Putamen (tissue), 1 donor: Measurements from ENCODE around the gene TMEM151B.

Experiments used
- DNase-seq: peaks from one replicate; pipeline ENCODE4 v3.0.0-alpha.2; 2016; ENCODE audit warnings: low spot score

The TMEM151B gene

DNA sequence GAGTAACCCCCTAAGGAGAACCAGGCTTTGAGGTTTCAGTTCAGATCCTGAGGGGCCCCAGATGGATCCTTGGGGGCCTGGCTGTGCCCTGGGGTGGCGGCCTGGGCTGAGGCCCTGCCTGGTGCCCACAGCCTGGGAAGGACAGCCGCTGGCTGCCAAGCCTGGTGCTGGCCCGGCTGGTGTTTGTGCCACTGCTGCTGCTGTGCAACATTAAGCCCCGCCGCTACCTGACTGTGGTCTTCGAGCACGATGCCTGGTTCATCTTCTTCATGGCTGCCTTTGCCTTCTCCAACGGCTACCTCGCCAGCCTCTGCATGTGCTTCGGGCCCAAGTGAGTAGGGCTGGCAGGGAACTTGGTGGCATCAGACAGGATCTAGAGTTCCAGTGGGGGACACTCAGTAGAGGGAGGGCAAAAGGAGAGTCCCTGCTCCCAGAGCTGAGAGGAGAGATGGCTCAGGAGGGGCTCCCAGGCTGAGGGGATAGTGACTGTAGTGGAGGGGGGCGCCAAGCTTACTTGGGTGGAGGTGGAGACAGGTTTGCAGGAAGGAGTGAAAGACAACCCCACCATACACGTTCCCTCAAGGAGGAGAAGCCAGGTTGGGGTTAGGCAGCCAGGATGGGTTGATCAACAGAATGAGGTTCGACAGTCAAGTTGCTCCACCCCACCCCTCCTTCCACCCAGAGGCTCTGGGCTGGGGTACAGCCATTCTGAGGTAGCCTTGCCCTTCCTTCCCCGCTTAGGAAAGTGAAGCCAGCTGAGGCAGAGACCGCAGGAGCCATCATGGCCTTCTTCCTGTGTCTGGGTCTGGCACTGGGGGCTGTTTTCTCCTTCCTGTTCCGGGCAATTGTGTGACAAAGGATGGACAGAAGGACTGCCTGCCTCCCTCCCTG lies 37.3 kb upstream of the TMEM151B start:
- no peak for DNase-seq

DNA sequence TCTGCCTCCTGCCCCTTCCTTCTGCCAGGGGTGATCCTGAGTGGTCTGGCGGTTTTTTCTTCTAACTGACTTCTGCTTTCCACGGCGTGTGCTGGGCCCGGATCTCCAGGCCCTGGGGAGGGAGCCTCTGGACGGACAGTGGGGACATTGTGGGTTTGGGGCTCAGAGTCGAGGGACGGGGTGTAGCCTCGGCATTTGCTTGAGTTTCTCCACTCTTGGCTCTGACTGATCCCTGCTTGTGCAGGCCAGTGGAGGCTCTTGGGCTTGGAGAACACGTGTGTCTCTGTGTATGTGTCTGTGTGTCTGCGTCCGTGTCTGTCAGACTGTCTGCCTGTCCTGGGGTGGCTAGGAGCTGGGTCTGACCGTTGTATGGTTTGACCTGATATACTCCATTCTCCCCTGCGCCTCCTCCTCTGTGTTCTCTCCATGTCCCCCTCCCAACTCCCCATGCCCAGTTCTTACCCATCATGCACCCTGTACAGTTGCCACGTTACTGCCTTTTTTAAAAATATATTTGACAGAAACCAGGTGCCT lies 36.6 kb upstream of the TMEM151B start:
- no peak for DNase-seq

DNA sequence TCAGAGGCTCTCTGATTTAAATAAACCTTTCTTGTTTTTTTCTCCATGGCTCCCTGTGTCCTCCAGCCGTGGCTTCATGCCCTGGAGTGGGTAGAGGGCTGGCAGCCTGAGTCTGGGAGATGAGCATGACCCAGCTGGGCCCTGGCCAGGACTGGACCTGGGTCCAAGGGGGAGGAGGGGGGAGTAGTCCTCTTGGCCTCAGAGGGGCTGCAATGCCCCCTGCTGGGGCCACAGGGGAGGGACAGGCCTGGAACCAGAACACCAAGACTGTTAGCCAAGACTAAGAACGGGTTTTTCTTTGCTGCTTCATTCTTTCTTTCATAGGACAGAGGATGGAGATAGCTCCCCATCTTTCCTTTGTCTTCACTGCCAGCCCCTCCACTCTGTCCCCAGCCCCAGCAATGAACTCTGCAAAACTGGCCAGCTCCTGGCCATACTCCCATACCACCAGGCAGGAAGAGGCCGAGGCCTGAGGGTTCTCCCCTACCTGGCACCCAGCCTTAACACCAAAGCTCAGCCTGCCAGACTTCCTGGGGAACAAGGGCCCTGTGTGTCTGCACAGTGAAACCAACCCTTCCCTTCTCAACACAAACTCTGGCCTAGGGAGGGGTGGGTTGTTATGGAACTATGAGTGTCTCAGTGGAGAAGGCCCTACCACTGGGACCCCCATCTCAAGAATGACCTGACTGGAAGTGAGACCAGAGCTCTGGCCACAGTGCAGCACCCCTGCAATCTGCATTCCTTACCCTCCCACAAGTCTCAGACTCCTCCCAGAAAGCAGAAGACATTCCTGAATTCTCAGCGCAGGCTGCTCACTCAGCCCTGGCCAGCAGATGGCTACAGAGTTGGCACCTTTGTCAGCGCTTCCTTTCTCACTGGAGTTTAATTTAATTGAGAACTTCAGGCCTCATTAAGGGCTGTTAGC lies 35.9 kb upstream of the TMEM151B start:
- peak; percentile 91 for DNase-seq

DNA sequence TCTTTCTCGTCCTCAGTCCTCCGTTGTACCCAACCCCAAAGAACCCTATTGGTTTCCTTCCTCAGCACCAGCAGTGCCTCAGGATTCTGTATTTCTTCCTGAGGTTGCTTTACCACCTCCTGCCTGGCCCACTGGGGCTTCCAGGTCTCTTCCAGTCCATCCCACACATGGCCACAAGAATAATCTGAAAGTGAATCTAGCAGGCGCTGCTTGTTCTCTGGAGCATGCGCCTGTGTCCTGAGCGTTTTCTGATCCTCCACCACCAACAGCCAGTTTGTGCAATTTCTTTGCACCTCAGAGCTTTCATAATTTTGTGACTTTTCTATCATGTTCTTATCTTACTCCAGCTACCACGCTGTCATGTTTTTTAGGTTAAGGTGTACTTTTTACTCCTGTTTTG lies 35.0 kb upstream of the TMEM151B start:
- DNase-seq, result no peak

DNA sequence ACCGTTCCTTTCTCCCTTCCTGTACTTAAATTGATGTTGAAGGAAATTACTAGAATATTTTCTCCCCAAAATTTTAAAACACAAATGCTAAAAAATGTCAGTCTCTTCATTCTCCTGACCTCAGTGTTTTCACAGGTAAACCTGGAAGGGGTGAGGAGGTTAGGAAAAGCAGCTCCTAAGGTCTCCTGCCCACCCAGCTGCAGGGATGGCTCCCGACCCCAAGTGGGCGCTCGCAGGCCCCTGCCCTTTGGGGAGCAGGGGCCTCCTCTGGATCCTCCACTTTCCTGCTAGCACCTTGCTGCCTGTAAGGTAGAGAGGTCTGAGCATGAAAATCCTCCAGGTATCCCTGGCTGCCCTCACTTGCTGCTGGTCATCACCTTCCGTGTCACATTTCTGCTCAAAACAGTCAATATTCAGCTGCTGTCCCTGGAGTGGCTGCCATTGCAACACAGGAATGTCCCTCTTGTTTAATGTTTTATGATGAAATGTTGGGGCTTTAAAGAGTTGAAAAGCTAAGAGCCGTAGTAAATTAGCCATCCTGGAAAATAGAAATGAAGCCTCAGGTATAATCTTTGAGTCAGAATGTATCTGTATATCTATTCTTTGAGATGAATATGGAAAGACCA lies 34.2 kb upstream of the TMEM151B start:
- no peak for DNase-seq

DNA sequence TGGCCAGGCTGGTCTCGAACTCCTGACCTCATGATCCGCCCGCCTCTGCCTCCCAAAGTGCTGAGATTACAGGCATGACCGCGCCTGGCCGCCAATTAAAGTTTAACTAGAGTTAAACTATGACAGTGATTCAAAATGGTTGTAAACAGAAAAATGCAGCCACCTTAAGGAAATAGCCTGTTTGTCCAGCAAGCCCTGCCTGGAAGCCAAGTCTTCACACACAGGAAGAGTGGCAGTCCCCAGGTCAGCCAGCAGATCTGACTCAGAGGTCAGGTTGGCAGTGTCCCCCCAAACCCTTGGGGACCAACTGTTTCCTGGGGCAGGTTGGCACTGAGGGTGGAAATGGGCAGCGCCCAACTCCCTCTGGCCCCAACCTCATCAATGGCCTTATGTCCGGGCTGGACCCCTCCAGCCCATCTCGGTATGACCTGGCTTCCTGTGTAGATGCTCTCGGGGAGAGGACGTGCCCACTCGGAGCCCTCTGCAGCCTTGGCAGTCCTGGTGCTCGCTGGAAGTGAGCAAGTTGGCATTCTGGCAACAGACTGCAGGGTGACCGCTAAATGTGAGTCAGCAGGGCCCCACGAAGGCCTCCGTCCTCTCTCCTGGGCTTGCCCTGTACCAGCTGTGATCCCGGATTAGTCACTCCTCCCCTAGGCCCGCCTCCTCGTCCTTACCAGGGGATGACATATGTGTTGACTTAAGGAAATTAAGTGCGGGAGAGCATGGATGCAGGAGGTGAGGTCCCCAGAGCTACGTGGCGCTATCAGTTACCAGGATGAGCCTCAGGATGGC lies 33.0 kb upstream of the TMEM151B start:
- peak; percentile 77 for DNase-seq

GRCh38 chr6:44237813-44238433 lies 32.3 kb upstream of the TMEM151B start:
- peak; percentile 83 for DNase-seq

DNA sequence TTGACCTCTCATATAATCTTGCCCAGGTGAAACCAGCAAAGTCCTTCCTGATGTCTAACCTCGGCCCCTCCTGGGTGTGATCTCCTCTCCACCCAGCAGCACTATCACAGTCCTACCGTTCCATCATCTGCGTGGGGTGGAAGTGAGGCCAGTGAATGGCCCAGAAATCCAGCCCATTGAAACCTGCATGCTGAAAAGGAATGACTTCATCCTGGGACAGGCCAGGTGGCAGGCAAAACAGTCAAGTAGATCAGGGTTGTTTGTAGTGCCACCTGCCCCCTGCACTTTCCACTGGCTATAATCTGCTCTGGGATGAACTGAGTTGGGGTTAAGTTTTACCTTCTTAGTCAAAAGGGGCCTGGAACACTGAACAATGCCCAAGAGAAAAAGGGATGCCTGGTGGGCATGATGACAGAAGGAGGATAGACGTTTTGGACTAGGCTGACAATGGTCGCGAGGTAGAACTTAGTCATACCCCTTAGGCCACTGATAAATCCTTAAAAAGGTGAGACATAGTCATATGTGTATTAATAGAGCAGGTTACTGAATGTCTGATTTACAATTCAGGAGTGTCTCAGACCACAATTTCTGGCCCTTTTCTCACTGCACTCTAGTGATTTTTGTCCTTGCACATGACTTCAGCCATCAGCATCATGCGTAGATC lies 31.4 kb upstream of the TMEM151B start:
- no peak for DNase-seq

DNA sequence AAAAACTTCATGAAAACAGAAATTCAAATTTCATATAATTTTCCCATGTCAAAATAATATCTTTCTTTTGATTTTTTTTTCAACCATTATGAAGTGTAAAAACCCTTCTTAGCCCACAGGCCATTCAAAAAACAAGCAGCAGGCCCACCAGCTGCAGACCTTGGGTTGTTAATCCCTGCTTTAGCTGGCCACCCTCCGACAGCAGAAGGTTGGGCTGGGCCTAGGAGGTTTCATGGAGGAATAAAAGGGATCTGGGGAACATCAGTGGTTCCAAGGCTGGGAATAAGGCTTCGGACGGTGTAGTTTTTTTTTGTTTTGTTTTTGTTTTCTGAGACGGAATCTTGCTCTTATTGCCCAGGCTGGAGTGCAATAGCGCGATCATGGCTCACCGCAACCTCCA lies 26.9 kb upstream of the TMEM151B start:
- DNase-seq, result no peak

DNA sequence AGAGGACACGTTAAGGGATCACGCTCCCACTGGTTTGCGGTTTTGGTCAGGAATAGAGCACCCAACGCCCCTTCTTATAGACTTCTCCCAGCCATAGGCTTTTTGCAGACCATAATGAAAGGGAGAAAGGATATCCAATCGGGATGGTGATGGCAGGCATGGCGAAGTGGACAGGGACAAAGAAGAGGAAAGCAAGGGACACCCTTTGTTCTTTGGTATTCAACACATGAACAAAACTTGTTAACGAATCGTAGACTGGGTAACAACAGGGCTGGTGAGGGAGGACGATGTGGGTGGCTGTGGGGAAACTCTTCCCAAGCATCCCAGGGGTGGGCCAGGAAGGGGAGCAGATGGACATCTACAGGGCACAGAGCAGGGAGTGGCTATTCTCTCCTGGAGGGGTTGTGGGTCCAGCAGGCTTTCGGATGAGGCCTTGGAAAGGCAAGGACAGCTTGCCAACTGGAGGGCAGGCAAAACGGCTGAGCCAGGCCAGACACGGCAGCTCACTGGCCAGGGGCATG lies 24.8 kb upstream of the TMEM151B start:
- DNase-seq, result no peak

- DNase-seq, result peak; percentile 76
Measured at GRCh38 chr6:44245912-44246662, 24.2 kb upstream of the TMEM151B start.

DNA sequence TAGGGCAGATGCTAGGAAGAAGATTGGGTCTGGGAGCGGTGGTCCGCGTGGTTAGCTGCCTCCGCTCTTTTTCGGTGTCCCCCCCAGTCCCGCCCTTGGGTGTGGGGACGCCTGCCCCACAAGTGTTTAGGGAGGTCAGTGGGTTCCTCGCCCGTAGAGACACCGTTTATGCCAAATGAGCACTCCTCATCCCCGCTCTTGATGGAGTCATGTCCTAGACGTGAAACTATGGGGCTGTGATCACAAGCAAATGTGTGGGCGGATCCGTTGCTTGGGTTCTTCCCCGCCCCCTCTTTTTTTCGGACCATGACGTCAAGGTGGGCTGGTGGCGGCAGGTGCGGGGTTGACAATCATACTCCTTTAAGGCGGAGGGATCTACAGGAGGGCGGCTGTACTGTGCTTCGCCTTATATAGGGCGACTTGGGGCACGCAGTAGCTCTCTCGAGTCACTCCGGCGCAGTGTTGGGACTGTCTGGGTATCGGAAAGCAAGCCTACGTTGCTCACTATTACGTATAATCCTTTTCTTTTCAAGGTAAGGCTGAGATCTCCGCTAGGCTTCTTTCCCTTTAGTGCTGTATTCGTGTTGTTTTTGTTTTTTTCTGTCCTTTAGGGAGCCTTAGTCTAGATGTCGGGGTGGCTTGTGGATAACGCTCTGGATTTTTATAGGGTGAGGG lies 23.4 kb upstream of the TMEM151B start, which contains the start of gene HSP90AB1:
TSS of gene HSP90AB1 (plus strand) at position 439 of the 675 bp plus-strand sequence. CDS start 1,529 bp downstream, outside the sequence.
- DNase-seq, result peak; percentile 96

DNA sequence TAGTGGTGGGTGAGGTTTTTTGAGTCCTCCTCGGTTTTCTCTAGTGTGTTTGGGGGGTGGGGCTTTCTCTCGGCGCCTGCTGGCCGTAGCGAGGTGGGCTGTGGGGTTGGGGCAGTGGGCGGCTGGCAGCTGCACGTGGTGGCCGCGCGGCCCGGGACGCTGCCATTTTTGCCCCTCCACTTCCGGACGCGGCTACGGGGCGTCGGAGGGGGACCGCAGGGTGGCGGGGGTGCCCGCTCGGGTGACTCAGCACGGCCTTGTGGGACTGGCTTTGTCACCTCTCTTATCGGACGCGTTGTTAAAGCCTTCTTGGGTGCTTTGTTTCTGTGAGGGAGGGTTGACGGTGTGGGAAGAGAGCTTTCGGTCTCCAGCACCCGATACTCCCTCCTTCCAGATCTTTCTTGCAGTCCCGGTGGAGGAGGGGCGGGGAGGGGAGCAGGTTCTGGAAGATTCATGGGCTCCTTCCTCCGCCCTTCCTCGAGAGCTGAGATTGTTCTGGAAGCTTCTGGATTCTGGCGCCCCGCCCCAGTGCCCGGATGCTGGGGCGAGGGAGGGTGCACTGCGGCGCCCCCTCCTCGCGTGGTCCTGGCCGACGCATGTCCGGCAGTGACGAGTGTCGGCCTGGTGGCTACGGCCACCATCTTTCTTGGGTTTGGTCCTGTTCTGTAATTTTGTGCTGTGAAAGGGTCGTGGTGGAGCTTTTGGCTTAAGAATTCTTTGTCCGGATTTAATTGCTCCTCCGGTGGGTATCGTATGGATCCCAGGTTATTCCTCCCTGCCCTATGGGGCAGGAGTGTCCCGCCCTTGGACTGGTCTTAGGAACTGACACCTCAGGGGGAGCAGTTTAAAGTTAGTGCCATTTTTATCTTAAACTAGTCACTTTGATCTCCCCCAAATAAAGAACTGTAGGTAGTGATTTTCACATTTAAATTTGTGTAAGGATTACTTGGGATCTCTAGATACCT lies 22.6 kb upstream of the TMEM151B start:
- DNase-seq, result peak; percentile 79

DNA sequence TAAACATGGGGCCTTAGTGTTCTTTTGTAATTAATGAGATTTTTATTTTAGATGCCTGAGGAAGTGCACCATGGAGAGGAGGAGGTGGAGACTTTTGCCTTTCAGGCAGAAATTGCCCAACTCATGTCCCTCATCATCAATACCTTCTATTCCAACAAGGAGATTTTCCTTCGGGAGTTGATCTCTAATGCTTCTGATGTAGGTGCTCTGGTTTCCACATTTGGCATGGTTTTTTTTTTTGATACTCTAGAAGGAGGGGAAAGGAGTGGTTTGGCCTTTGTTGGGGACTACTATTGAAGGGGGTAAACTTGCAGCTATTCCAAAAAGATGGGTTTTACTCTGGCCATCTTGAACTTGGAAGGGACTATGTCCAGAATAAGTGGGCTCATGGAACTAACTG lies 21.7 kb upstream of the TMEM151B start:
- no peak for DNase-seq

GRCh38 chr6:44249082-44249748 lies 21.0 kb upstream of the TMEM151B start:
- DNase-seq, result no peak

- no peak for DNase-seq
Measured at GRCh38 chr6:44250067-44250717, 20.1 kb upstream of the TMEM151B start.
